ENCODE data around the gene TTC6.

DNA sequence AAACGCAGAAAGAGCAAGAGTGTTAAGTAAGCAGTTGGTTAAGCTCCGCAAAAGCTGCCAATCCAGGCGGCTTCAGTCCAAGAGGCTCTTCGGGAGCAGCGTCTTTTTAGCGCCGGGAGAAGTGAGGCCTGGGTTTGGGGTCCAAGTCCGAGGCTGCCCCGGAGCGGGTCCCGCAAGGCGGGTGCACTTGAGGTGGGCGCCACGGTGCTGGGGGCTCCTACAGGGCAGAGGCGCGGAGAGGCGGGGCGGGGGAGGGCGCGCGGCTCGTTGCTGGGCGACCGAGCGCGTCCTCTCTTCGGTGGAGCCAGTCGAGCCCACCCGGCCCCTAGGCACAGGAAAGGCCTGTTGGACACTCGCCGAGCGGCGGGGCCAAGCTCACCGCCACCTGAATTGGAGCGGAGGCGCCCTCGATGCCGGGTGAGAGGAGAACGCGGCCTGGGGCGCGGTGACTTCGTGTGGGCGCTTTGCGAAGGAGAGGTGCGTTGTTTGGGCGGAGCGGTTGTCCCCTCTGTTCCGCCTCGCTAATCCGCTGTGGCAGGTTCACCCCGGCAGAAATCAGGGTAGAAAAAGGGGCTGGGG lies 15.6 kb downstream of the TTC6 start:
- no peak for TF ChIP-seq PPARA (CRISPR knock-in tag; IDR thresholded peaks at IDR 0.05; ENCODE audit: borderline replicate concordance)
- no peak for TF ChIP-seq PATZ1 (CRISPR knock-in tag; IDR thresholded peaks at IDR 0.05; ENCODE audit: borderline replicate concordance)
- no peak for TF ChIP-seq ZC3H10 (CRISPR knock-in tag; IDR thresholded peaks at IDR 0.05)
- TF ChIP-seq RARB (CRISPR knock-in tag; IDR thresholded peaks at IDR 0.05) = no peak
- no peak for TF ChIP-seq BACH2 (CRISPR knock-in tag; IDR thresholded peaks at IDR 0.05; ENCODE audit: borderline replicate concordance)
- TF ChIP-seq CREB5 (CRISPR knock-in tag; IDR thresholded peaks at IDR 0.05; ENCODE audit: low read depth) = no peak
- no peak for TF ChIP-seq TSHZ2 (CRISPR knock-in tag; IDR thresholded peaks at IDR 0.05)

All from SK-N-SH treated with all-trans-retinoic acid at 6 μM for 48 hours (cell line).